ENCODE data around the gene ROBO1. TPM values are rescaled to one million over a fixed set of nuclear protein-coding genes. Genes with fewer than 3 reads are reported as not detected.

Gene ROBO1
- total and polyA plus RNA-seq, 2 experiments from 2014 or later = 18.8 to 31.9 TPM

DNA sequence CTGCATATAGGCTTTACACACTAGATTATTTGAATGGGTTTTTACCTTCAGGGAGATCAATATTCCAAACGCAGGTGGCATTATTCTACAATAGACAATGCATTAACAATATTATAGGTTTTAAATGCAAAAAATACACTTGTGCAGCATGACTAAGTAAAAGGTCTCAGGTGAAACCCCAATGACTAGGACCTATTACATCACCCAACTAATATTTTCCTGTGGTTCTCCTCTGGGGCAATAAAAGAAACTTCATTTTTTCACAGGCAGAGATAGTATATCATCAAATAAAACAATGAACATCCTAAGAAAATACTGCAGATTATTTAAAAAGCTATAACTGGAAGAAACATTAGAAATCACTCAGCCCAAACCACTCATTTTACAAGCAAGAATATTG lies 375.3 kb downstream of the ROBO1 start:
- DNase-seq = peak; percentile 13
- in situ Hi-C loops (cut with MboI) = no loop called here
- Histone ChIP-seq H3K4me2 (ENCODE audit: unreplicated experiment) (no peak overlapping the region), H4K20me1 (ENCODE audit: insufficient read depth) (no peaks in the 10 kb centered on the region), H3K27me3 (replicated peaks; ENCODE audit: insufficient read depth) (no peaks in the 10 kb centered on the region), H3K36me3 (ENCODE audit: low read depth) (no peaks in the 10 kb centered on the region), H3K4me1 (ENCODE audit: insufficient read depth) (no peaks in the 10 kb centered on the region), H3K9me3 (ENCODE audit: low read depth) (no peaks in the 10 kb centered on the region), H3K9me2 (ENCODE audit: insufficient read depth) (no peaks in the 10 kb centered on the region), H3K27ac (no peak overlapping the region), H3K4me3 (no peak overlapping the region), H2AFZ (no peak overlapping the region), H3F3A (ENCODE audit: insufficient read depth) (no peaks in the 10 kb centered on the region), H3K9ac (no peak overlapping the region), H3K79me2 (ENCODE audit: insufficient read depth) (no peaks in the 10 kb centered on the region)
- 88 to 95% methylated on average over 1 of the region's 1 CpG for WGBS, 2 experiments (ENCODE audit: low coverage in 1 of 2, low lambda C conversion rate in 2 of 2, missing lambda C conversion rate in 2 of 2)
- TF ChIP-seq EZH2phosphoT487 (IDR thresholded peaks at IDR 0.05; ENCODE audit: insufficient read depth, low read depth) (no peak), EZH2 (IDR thresholded peaks at IDR 0.05; ENCODE audit: insufficient read depth, poor library complexity, severe bottlenecking) (no peak)

DNA sequence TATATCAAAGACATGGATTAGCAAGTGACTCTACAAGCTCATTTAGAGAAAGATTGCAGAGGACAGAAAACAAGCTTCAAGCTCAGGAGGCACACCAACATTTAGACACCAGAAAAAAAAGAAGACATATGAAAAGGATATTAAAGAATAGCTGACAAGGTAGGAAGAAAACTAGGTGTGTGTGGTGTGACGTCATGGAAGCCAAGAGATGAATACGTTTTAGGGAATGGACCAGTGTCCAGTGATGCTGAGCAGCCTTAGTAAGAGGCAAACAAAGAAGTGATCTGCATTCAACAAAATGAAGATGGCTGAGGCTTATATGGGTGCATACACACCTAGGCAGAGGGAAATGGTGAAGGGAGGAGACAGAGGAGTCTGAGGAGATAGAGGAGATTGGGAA lies 377.4 kb downstream of the ROBO1 start:
- in situ Hi-C loops (cut with MboI) = no loop called here
- Histone ChIP-seq H3K27ac (no peak overlapping the region), H3K9ac (no peak overlapping the region), H3F3A (ENCODE audit: insufficient read depth) (no peaks in the 10 kb centered on the region), H3K27me3 (replicated peaks; ENCODE audit: insufficient read depth) (no peaks in the 10 kb centered on the region), H3K9me3 (ENCODE audit: low read depth) (no peaks in the 10 kb centered on the region), H3K4me3 (no peak overlapping the region), H3K4me1 (ENCODE audit: insufficient read depth) (no peaks in the 10 kb centered on the region), H3K79me2 (ENCODE audit: insufficient read depth) (no peaks in the 10 kb centered on the region), H4K20me1 (ENCODE audit: insufficient read depth) (no peaks in the 10 kb centered on the region), H3K9me2 (ENCODE audit: insufficient read depth) (no peaks in the 10 kb centered on the region), H3K4me2 (ENCODE audit: unreplicated experiment) (no peak overlapping the region), H2AFZ (no peak overlapping the region), H3K36me3 (ENCODE audit: low read depth) (no peaks in the 10 kb centered on the region)
- DNase-seq = no peak
- 63 to 70% methylated on average over 2 of the region's 2 CpGs for WGBS, 2 experiments (ENCODE audit: low coverage in 1 of 2, low lambda C conversion rate in 2 of 2, missing lambda C conversion rate in 2 of 2)
- TF ChIP-seq EZH2 (IDR thresholded peaks at IDR 0.05; ENCODE audit: insufficient read depth, poor library complexity, severe bottlenecking) (no peak), EZH2phosphoT487 (IDR thresholded peaks at IDR 0.05; ENCODE audit: insufficient read depth, low read depth) (no peak)

DNA sequence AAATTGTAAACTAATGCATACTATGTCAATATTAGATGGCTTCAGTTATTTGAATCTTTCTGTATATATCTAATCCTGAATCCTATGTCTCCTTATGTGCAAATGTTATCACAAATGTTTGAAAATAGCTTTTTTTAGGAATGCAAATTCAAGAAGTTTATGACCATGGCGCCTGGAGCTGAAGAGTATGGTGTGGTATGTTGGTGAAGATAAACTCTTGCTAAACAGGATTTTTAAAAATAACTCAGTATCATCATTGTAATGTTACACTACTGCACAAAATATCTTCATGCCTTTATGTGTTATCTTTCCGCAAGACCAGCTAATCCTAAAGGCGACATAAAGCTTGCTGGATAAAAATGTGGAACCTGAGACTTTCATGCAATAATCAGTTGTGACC lies 382.6 kb downstream of the ROBO1 start:
- H3K4me1 ChIP-seq (ENCODE audit: insufficient read depth) = peaks cover 9% of the 10 kb centered on the region
- no peak overlapping the region for H3K9ac ChIP-seq
- H3F3A ChIP-seq (ENCODE audit: insufficient read depth) = no peaks in the 10 kb centered on the region
- no peaks in the 10 kb centered on the region for H3K36me3 ChIP-seq (ENCODE audit: low read depth)
- H2AFZ ChIP-seq = no peak overlapping the region
- no peak overlapping the region for H3K27ac ChIP-seq
- no peaks in the 10 kb centered on the region for H3K79me2 ChIP-seq (ENCODE audit: insufficient read depth)
- DNase-seq = no peak
- H3K27me3 ChIP-seq (replicated peaks; ENCODE audit: insufficient read depth) = no peaks in the 10 kb centered on the region
- no peaks in the 10 kb centered on the region for H3K9me2 ChIP-seq (ENCODE audit: insufficient read depth)
- no peak for TF ChIP-seq EZH2 (IDR thresholded peaks at IDR 0.05; ENCODE audit: insufficient read depth, poor library complexity, severe bottlenecking)
- no peak for TF ChIP-seq EZH2phosphoT487 (IDR thresholded peaks at IDR 0.05; ENCODE audit: insufficient read depth, low read depth)
- no peaks in the 10 kb centered on the region for H3K9me3 ChIP-seq (ENCODE audit: low read depth)
- no peak overlapping the region for H3K4me3 ChIP-seq
- H3K4me2 ChIP-seq (ENCODE audit: unreplicated experiment) = no peak overlapping the region
- WGBS, 2 experiments (ENCODE audit: low coverage in 1 of 2, low lambda C conversion rate in 2 of 2, missing lambda C conversion rate in 2 of 2) = 95 to 96% methylated on average over 3 of the region's 3 CpGs
- no peaks in the 10 kb centered on the region for H4K20me1 ChIP-seq (ENCODE audit: insufficient read depth)
- in situ Hi-C loops (cut with MboI) = no loop called here

DNA sequence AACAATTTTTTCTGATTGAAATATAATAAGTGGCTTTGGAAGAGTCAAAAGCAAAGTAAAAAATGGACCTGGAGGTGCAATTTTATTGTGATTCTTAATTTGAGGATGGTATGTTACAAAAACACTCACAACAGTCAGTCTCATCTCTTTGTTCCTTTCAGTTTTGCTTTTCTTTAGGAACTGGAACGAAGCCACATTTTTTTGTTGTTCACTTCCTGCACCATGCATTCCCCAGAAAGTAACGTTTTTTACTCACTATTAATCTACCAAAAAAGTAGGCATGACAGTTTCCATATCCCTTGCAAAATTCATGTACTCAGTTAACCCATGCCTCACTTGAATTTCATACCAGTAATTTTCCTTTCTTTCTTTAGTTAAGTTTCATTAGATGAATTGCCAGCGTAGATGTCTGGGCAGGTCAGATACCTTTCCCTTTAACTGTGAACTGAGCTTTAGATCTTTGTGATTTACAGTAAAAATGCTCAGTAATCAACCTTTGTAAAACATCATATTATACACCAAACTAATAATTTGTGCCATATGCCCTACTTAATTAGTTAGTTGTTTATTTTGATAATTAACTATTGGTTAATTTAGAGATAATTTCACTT lies 384.3 kb downstream of the ROBO1 start:
- Histone ChIP-seq H3K27me3 (replicated peaks; ENCODE audit: insufficient read depth) (no peaks in the 10 kb centered on the region), H3K27ac (no peak overlapping the region), H3K9me3 (ENCODE audit: low read depth) (no peaks in the 10 kb centered on the region), H3K9me2 (ENCODE audit: insufficient read depth) (no peaks in the 10 kb centered on the region), H3K9ac (no peak overlapping the region), H2AFZ (peak overlapping the region; percentile 45), H3K79me2 (ENCODE audit: insufficient read depth) (no peaks in the 10 kb centered on the region), H3K4me2 (ENCODE audit: unreplicated experiment) (peak overlapping the region; percentile 4), H3K4me1 (ENCODE audit: insufficient read depth) (peaks cover 9% of the 10 kb centered on the region), H3K4me3 (peak overlapping the region; percentile 39), H3K36me3 (ENCODE audit: low read depth) (no peaks in the 10 kb centered on the region), H3F3A (ENCODE audit: insufficient read depth) (no peaks in the 10 kb centered on the region), H4K20me1 (ENCODE audit: insufficient read depth) (no peaks in the 10 kb centered on the region)
- TF ChIP-seq EZH2 (IDR thresholded peaks at IDR 0.05; ENCODE audit: insufficient read depth, poor library complexity, severe bottlenecking) = no peak
- TF ChIP-seq EZH2phosphoT487 (IDR thresholded peaks at IDR 0.05; ENCODE audit: insufficient read depth, low read depth) = no peak
- in situ Hi-C loops (cut with MboI) = no loop called here
- WGBS, 2 experiments (ENCODE audit: low coverage in 1 of 2, low lambda C conversion rate in 2 of 2, missing lambda C conversion rate in 2 of 2) = 27 to 35% methylated on average over 3 of the region's 3 CpGs
- peak; percentile 61 for DNase-seq
